ENCODE data around the gene CPEB2.
"Not testable (repeated sequence)": the region's sequence is repeated elsewhere in the genome, so short reads cannot be mapped to it uniquely, and the experiment has no call there.

The CPEB2 gene

DNA sequence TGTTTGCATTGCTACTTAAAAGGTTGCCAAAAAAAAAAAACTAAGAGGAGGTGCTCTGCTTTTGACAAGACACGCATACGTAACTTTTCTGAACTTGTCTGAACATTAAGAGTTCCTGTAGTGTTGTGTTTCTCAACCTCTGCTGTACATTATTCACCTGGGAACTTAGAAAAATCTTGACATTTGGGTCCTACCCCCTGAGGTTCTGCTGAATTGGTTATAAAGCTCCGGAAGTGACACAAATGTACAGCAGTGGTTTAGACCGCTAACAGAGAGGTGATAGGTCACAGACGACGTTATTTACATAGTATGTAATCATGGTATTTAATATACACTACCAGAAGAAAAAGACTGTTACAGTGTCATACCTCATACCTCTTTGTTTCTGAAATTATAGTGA is 61.1 kb downstream of the CPEB2 start:
- no peak for DNase-seq

DNA sequence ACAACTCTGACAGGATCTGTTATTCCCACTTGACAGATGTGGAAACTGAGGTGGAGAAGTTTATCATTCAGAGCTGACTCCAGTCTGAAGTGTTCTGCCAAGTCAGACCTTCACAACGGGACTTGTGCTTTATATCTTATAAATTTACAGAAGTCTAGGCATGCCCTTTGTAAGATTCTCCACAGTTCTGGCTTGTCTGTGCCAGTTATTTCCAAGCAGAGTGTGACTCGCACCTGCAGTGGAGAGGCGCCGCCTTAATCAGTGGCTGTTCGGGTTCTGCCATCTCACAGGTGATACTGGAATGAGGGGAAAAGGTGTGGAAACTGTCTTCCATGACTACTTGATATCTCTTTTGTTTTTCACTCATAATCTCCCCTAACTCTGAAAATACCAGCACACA is 63.2 kb downstream of the CPEB2 start:
- no peak for DNase-seq

DNA sequence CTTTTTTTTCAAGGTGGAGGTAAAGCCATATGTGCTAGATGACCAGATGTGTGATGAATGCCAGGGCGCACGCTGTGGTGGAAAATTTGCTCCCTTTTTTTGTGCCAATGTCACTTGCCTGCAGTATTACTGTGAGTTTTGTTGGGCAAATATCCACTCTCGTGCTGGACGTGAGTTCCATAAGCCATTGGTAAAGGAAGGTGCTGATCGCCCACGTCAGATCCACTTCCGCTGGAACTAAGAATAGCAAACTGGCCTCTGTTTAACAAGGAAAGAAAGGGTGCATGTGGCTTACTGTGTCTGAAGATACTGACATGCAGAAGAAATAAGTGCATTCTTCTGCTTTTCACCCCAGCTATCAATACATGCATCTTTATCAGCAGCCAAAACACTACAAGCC is 63.9 kb downstream of the CPEB2 start:
- no peak for DNase-seq

DNA sequence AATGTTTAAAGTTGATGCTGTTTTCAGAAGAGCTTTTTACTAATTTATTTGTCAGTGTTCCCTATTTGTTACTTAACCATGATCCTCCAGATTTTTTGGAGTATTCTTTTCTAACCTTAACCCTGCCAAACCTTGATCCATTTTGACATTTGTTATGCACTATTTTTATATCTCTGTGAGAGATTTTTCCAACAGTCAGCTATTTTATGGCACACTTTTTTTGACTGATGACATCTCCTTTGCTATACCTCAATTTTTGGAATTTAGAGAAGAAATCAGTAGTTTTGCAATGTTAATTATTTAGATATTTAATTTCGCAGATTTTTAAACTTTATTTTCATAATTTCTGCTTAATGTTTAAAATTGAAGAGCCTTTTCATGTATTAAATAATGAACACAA is 66.0 kb downstream of the CPEB2 start:
- DNase-seq, result no peak

DNA sequence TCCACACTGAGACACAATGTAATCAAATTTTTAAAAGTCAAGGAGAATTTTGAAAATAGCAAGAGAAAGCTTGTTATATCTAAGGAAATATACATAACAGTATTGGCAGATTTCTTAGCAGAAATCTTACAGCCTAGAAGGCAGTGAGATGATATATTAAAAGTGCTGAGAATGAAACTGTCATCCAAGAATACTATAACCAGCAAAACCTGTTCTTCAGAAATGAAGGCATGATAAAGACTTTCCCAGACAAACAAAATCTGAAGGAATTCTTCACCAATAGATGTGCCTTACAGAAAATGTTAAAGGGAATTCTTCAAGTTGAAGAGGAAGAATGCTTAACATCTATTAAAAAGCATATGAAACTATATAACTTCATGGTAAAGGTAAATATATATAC is 73.6 kb downstream of the CPEB2 start:
- no peak for DNase-seq

DNA sequence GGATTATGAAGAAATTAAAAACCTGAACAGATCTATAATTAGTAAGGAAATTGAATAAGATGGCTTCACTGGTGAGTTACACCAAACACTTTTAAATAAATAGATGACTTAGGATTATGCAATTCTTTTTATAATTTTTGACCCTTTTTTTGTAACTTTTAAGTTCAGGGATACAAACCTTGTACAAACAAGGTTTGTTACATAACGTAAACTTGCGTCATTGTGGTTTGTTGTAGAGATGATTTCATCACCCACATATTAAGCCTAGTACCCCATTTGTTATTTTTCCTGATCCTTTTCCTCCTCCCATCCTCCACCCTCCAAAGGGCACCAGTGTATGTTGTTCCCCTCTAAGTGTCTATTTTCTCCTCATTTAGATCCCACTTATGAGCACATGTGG is 75.7 kb downstream of the CPEB2 start:
- no peak for DNase-seq

DNA sequence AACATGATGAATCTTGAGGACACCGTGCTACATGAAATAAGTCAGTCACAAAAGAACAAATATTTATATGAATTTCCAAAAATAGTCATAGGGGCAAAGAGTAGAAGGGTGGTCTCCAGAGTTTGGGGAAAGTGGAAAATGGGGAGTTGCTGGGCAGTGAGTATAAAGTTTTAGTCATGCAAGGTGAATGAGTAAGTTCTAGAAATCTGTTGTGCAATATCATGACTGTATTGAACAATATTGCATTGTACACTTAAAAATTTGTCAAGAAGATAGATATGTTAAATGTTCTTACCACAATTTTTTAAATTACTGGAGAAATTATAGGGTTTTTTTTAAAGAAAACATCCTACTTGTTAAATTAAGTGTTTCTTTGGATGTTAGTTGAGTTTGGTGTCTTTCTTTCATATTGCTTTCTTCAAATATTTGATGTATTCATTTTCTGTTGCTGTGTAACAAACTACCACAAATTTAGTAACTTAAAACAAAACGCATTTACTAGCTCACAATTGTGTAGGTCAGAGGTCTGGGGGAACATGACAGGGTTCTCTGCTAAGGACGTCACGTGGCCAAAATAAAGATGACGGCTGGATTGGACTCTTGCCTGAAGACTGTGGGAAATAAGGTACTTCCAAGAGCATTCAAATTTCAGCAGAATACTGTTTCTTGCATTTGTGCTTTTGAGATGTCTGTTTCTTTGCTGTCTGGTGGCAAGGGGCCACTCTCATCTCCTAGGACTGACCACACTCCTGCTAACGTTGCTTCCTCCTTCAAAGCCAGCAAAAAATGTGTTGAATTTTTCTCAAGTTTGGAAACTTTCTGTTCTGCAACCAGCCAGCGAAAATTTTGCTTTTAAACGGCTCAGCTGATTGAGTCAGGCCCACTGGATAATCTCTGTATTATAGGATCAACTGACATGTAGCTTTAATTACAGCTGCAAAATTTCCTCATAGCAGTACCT is 76.7 kb downstream of the CPEB2 start:
- DNase-seq, result no peak

DNA sequence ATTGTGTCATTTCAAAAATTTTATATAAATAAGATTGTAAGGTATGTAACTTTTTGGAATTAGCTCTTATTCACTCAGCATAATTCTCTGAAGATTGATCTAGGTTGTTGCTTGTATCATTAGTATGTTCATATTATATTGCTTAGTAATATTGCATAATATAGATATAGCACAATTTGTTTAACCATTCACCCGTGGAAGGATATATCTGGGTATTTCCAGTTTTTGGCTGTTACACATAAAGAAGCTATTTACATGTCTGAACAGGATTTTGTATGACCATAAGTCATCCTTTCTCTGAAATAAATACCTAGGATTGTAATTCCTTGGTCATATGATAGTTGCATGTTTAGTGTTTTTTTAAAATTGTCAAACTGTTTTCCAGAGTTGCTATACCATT is 82.5 kb downstream of the CPEB2 start:
- no peak for DNase-seq

DNA sequence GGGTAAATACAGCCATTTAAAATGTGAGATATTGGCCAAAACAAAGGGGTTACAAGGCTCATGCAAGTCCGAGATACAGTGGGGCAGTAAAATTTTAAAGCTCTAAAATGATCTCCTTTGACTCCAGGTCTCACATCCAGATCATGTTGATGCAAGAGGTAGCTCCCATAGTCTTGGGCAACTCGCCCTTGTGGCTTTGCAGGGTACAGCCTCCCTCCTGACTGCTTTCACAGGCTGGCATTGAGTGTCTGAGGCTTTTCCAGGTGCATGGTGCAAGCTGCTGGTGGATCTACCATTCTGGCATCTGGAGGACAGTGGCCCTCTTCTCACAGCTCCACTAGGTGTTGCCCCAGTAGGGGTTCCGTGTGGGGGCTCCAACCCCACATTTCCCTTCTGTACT is 83.5 kb downstream of the CPEB2 start:
- not testable (repeated sequence) for DNase-seq

DNA sequence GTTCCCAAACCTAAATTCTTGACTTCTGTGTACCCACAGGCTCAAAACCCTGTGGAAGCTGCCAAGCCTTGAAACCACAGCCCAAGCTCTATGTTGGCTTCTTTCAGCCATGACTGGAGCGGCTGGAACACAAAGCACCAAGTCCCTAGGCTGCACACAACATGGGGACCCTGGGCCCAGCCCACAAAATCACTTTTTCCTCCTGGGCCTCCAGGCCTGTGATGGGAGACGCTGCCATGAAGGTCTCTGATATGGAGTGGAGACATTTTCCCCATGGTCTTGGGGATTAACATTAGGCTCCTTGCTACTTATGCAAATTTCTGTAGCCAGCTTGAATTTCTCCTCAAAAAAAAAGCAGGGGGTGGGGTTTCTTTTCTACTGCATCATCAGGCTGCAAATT is 84.0 kb downstream of the CPEB2 start:
- not testable (repeated sequence) for DNase-seq

DNA sequence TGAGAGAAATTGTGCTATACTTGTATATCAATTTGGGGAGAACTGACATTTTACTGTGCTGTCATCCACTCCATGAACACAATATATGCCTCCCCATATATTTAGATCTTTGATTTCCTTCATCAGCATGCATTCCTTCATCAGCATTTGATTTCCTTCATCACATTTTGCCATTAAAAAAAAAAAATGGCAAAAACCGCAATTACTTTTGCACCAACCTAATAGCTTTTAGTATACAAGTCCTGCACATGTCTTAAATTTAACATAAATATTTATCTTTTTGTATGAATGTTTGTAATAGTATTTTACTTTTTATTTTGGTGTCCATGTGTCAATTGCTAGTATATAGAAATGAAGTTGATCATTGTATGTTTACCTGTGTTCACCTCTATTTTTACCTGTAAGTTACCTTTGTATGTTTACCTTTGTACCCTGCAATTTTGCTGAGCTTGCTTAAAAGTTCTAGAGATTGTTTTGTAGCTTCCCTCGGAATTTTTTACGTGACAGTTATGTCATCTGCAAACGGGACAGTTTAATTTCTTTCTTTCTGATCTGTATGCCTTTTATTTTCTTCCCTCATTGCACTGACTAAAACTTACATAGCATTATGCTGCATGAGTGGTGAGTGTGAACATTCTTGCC is 86.2 kb downstream of the CPEB2 start:
- no peak for DNase-seq

DNA sequence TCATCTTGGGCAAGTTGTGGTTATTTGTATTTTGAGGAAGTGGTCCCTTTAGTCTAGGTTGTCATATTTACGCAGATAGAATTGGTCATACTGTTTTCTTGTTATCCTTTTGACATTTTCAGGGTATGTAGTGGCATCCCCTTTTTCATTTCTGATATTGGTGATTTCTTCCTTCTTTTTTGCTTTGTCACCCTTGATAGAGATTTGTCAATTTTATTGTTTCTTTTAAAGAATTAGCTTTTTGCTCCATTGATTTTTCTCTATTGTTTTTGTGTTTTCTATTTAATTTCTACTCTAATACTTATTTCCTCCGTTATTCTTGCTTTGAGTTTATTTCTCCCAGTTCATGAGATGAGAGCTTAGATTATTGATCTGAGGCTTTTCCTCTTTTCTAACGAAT is 87.7 kb downstream of the CPEB2 start:
- DNase-seq, result no peak

DNA sequence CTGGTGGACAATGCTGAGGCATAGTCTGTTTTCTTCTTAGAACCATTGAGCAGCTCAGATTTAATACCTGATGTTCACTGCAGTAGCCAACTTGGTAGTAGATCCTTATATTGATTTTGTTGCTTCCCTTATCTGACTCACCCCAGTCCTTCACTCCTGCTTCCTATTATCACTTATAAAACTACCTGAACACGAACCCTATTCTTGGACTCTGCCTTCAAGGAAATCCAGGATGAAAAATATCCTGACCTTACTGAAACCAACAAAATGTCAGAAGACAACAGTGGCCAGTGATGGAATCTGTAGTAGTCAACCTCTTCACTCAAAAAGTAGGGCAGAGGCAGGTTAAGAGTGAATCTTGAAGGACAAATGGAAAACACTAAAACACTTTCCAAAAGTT is 98.1 kb downstream of the CPEB2 start:
- no peak for DNase-seq

DNA sequence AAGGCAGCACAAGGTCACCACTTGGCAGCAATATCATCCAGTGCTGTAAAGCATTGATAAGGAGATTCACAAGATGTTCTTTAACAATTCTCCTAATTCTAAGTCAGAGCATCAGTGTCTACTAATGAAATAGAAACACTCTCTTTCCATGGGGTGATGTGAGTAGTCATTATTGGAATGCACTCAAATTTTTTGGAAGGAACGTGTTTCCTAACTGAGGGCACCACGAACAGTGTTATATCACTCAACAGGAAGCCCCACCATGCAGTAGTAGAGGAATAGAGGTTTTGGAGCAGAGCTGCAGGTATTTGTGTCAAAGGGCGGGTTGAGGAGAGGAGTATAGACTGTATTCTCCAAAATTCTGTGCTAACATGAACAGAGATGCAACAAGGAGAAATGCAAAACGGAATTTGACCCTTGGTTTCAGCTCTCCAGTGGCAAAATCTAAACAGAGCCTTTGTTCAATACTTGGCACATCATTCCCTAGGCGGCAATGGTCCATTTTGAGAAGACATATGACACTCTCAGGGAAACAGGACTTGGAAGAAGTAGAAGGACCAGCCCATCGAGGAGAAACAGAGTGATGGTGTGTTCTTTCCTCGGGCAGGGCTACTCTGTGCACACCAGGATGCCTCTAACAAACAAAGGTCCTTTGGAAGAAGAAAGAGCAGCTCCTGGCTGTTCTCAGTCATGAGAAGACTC is 98.9 kb downstream of the CPEB2 start:
- peak; percentile 79 for DNase-seq

DNA sequence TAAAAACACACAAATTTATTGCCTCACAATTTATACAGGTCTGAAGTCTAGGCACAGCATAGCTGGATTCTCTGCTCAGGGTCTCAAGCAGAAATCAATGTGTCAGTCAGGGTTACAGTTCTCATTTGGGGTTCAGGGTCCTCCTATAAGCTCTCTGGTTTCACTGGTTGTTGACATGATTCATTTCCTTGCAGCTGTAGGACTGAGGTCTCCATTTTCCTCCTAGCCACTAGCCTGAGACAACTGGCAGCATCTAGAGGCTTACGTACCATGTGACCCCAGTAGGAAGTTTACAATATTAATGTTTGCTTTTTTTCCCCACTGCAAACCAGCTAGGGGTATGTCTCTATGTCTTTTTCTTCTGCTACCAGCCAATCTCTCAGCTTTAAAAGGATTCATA is 102.5 kb downstream of the CPEB2 start:
- no peak for DNase-seq

DNA sequence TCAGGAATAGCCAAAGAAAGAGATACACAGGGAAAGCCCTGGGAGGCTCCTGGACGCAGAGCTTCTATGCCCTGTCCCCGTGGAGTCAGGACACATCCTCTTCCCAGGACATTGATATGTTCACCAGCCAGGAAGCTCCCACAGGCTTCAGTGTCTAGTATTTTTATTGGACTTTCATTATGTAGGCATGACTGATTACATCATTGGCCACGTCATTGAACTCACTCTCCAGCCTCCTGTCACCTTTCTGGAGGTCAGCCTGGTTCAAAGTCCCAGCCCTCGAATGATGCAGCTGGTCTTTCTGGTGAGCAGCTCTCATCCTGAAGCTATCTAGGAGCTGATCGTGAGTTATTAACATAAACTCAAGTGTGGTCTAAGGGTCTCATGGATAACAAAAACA is 104.1 kb downstream of the CPEB2 start:
- DNase-seq, result no peak

DNA sequence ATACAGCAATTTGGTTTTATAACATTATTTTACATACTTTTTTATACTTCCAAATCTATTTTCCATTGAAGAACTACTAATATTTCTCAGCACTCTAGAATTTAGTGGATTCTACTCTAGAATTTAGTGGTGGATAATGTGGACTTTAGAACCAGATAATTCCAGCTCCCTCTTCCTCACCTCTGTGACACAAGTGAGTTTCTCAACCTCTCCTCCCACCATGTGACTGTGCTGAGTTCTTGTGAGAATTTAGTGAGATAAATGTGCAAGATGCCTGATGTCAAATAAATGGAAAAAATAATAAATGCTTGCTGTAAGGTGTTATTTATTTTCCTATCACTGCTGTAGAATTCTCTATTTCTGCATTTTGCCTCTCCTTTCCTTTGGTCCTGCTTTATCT is 107.3 kb downstream of the CPEB2 start:
- DNase-seq, result no peak

DNA sequence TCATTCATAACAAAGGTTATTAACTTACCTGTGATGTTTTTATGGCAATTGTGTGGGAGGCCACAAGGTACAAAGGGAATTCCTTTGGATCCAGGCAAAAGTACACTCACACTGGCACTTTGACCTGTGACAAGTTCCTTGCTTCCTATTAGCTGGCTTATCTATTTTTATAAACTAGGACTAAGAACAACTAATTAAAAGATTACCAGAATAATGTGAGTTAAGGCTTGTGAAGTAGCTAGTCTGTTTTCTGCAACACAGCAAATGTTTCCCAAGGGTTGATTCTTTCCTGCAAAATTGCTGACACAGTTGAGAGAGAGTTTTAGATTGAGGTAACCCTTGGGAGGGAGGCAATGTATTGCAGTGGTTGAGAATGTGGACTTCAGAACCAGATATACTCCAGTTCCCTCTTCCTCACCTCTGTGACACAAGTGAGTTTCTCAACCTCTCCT is 107.9 kb downstream of the CPEB2 start:
- no peak for DNase-seq

DNA sequence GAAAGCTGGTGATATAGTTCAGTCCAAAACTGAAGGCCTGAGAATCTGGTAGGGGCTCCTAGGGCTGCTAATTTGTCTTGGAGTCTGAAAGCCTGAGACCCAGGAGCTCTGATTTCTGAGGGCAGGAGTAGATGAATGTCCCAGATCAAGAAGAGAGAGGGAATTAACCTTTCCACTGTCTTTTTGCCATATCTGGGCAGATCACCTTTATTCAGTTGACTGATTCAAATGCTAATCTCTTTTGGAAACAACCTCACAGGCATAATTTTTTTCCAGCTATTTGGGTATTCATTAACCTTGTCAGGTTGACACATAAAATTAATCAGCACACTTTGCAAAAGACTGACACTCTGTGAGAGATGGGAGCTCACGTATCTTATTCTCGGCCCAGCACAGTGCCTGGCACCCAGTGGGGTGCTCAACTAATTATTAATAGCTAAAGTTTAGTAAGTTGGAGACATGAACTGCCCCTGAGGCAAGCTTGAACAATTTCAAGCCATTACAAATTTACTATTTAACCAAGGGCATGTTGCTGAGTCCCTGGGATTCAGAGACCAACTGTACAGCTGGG is 114.3 kb downstream of the CPEB2 start:
- no peak for DNase-seq

DNA sequence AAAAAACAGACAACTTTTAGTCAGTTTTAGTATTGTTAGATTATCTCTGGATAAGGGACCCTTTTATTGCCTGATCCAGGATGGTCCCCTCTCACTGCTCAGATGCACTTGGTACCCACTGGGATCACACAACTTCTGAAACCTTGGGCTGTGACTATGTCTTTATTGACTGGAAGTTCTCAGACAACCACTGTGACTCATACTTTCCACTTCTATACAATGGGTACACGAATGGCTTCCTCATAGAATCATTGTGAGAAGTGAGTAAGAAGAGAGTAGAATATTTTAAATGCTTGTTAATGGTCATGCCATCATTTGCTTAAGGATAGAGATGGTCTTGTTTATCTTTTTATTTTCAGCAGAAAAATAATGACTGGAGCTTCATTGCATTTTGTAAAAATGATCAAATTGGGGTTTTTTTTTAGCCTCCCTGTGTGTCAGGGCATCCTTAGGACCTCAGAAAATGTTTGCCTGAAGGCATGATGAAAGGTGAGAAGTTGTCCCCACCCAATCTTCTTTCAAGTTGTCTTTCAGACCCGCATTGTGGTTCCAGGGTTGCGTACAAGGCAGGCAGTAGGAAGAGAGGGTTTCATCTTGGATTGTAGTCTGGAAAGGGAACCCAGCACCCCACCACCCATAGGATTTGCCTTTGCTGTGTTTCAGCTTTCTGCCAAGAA is 115.1 kb downstream of the CPEB2 start:
- DNase-seq, result no peak

DNA sequence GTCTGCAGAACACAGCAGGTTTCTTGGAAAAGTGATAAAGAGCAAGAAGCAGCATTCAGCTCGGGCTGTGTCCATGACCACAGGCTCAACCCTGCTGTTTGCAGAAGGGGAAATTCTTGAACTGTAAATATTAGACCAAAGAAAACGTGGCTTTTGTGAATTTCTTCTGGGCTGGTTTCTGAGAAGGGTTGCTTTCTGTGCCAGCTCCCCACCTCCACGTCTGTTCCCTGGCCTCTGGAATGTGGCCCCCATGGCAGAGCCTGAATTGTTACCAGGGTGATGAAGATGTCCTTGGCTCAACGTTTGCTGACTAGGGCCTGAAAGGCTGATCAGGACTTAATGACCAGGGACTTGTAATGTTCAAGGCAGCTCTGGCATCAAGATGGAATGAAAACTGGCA is 116.0 kb downstream of the CPEB2 start:
- DNase-seq, result peak; percentile 3

All from midbrain (tissue), 1 donor.